Glomerular visceral epithelial cell (primary cell): ENCODE results near the gene YPEL3.

Source experiments
- DNase-seq: peaks from one replicate; pipeline ENCODE4 v3.0.0-alpha.2; 2016; ENCODE audit errors: extremely low spot score

The YPEL3 gene

DNA sequence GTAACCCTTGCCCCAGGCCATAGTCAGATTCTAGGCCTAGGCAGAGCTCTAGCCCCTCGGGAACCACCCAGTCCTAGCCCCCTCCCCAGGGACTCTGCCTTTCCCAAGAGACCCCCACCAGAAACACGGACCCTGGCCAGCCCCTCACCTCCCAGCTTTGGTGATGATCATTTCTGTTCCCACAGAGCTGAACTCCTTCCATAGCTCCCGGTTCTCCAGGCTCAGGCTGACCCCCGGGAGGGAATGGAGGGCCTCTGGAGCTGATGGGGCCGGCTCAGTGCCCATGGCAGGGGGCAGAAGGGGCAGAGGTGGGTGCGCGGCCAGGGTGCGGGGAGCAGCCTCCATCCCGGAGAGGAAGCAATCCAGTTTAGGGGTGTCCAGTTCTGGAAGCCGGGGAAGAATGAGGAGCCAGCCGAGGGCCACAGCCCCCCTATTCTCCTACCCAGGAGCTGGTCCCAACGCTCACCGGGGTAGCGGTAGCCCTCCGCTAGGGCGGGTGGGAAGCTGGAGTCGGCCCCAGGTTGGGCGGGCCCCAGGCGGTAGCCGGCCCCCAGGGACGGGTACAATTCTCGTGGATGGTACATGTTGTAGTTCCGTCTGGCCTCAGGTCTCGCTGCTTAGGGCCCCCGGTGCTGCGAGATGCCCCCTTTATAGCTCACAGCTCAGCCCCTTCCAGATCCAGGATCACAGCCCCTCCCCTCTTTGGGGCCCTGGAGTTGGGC lies 5.2 kb downstream of the YPEL3 start:
- DNase-seq, result no peak

GRCh38 chr16:30088832-30089624 lies 7.0 kb downstream of the YPEL3 start:
- DNase-seq, result no peak

- no peak for DNase-seq
Observed at GRCh38 chr16:30088237-30088831, 7.7 kb downstream of the YPEL3 start.

- DNase-seq, result no peak
Observed at GRCh38 chr16:30087181-30087898, 8.7 kb downstream of the YPEL3 start.

GRCh38 chr16:30086291-30087140 lies 9.5 kb downstream of the YPEL3 start:
- no peak for DNase-seq

DNA sequence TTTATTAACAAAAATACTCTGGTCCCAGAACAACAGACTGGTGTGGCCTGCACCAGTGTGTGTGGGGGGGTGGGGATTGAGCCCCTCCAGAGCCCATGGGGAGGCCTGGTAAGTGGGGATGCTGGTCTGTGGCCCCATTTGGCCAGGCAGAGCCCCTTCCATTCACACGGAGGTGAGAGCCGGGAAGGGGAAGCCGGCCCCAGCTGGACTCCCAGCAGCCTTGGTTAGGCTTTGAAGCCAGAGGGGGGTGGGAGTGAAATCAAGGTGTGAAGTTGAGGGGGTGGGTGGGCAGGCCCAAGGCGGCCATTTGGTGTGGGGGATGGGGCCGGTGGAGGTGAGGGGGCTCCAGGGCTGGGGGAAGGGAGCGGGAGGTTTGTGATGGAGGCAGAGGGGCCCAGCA lies 10.2 kb downstream of the YPEL3 start:
- no peak for DNase-seq

- no peak for DNase-seq
Observed at GRCh38 chr16:30085247-30085646, 10.8 kb downstream of the YPEL3 start.

DNA sequence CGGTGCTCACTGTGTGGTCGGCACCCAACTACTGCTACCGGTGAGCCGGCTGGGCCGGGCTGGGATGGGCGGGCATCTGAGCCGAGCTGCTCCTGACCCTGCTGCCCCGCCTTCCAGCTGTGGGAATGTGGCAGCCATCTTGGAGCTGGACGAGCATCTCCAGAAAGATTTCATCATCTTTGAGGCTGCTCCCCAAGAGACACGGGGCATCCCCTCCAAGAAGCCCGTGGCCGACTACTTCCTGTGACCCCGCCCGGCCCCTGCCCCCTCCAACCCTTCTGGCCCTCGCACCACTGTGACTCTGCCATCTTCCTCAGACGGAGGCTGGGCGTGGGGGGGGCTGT lies 11.2 kb downstream of the YPEL3 start:
- DNase-seq, result no peak

- no peak for DNase-seq
Observed at GRCh38 chr16:30084096-30084815, 11.8 kb downstream of the YPEL3 start.

DNA sequence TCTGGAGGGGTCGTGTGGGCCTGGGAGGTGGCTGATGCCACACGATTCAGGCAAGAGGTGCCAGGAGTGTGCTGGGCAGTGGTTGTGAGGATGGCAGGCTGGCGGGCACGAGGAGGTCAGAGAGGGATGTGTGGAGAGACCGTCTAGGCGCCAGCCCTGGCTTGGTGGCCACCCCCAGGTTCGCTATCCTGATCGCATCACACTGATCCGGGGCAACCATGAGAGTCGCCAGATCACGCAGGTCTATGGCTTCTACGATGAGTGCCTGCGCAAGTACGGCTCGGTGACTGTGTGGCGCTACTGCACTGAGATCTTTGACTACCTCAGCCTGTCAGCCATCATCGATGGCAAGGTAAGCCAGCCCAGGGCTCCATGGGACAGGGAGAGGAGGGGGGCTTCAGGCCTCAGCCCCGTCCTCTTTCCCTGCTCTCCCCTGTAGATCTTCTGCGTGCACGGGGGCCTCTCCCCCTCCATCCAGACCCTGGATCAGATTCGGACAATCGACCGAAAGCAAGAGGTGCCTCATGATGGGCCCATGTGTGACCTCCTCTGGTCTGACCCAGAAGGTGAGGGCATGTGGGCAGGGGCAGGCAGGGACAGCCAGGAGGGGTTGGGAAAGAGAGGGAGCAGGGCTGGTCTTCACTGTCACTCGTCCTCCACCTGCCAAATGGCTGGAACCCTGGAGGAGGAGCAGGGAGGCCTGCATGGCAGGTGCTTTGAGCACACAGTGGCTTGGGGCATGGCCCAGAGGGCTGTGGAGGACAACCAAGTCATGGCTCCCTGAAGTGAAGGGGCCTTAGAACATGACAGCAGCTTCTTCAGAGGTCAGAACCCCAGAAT lies 12.6 kb downstream of the YPEL3 start:
- DNase-seq, result no peak

- no peak for DNase-seq
Observed at GRCh38 chr16:30082545-30083090, 13.4 kb downstream of the YPEL3 start.

DNA sequence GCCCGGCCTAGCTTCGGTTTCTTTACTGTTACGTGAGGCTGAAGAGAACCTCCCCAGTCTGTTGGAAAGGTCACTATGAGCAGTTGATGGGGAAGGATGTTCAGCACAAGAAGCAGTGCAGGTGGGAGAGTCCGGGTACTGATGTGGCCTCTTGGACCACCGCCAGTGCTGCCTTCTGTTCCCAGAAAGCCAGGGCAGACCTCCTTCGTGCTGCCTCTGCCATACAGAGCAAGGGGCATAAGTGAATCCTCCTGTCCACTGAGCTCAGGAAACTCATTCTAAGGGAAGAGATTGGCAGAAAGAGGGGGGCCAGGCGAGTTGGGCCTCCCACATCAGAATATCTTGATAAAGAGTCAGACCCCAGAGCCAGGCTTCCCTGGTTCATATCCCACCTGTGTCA lies 16.5 kb downstream of the YPEL3 start:
- DNase-seq, result no peak

GRCh38 chr16:30078744-30079143 lies 17.3 kb downstream of the YPEL3 start:
- no peak for DNase-seq

- DNase-seq, result no peak
Observed at GRCh38 chr16:30077656-30078055, 18.4 kb downstream of the YPEL3 start.

DNA sequence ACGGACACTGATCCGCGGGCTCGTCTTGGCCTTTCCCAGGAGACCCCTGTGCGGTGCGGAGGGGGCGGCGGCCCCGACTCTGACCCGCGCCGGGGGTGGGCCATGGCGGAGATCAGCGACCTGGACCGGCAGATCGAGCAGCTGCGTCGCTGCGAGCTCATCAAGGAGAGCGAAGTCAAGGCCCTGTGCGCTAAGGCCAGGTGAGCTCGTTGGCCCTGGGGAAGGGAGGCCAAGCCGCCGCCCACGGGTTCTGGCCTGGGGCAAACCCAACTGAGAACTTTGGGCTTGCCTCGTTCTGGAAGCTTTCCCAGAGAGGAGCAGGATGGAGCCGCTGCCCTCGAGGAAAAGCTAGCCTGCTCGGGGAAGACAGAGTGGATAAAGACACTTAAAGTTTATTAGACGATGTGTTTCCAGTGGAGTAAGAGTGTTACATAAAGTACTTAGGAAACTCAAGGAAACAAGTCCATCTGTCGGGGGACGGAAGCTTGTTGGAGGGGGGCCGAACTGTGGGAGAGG lies 19.7 kb downstream of the YPEL3 start:
- no peak for DNase-seq

GRCh38 chr16:30075503-30076275 lies 20.3 kb downstream of the YPEL3 start, which contains the start of gene PPP4C:
PPP4C (plus strand) TSS chr16:30075994; CDS start chr16:30076378, 384 bp downstream.
- peak; percentile 87 for DNase-seq

GRCh38 chr16:30070490-30070889 lies 25.5 kb downstream of the YPEL3 start:
- DNase-seq, result no peak
